Stimulated activated CD8-positive, alpha-beta memory T cell treated with anti-CD3 and anti-CD28 coated beads, Interleukin-15, amount 100 ng/mL, for 48 hours (primary cell): ENCODE data around the gene IFNL4.
A peak's percentile ranks its signal among the peaks of the same experiment; 100 is the strongest.
"Not testable (repeated sequence)": the region's sequence is repeated elsewhere in the genome, so short reads cannot be mapped to it uniquely, and the experiment has no call there.

Source experiments
- DNase-seq, 2 donors: peaks; one replicate each; pipeline ENCODE4 v3.0.0-alpha.2; 2020; ENCODE audit warnings: low read depth in 2 of 2

IFNL4 gene

DNA sequence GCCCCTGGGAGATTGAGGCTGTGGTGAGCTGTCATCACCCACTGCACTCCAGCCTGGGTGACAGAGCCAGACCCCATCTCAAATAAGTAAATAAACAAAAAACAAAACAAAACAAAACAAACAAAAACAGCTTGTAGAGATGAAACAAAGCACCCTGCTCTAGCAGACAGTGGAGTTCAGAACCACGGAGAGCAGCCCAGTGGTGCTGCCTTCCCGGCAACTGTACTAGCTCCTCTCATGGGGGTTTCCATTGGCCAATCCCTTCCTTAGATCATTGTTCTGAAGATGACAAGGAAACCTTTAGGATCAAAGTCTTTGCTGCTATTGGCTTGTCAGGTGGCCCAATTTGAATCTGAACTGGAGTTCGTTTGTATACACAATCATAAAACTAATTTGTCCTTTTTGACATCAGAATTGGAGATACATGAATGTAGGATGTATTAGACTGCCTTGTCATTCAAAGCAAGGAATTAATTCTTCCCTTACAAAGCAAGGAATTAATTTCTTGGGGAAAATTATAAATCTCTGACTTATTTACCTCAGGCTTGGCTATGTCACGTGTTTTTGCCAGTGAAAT, 24.9 kb downstream of the IFNL4 start:
- no peak for DNase-seq

DNA sequence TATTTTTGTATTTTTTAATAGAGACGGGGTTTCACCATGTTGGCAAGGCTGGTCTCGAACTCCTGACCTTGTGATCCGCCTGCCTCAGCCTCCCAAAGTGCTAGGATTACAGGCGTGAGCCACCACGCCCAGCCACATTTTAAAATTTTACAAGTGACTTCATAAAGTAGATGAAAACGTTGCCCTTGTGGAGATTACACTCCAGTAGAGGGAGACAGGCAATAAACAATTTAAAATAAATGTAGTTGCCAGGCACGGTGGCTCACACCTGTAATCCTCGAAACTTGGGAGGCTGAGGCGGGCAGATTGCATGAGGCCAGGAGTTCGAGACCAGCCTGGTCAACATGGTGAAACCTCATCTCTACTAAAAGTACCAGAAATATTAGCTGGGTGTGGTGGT, 29.5 kb downstream of the IFNL4 start:
- DNase-seq = not testable (repeated sequence)

DNA sequence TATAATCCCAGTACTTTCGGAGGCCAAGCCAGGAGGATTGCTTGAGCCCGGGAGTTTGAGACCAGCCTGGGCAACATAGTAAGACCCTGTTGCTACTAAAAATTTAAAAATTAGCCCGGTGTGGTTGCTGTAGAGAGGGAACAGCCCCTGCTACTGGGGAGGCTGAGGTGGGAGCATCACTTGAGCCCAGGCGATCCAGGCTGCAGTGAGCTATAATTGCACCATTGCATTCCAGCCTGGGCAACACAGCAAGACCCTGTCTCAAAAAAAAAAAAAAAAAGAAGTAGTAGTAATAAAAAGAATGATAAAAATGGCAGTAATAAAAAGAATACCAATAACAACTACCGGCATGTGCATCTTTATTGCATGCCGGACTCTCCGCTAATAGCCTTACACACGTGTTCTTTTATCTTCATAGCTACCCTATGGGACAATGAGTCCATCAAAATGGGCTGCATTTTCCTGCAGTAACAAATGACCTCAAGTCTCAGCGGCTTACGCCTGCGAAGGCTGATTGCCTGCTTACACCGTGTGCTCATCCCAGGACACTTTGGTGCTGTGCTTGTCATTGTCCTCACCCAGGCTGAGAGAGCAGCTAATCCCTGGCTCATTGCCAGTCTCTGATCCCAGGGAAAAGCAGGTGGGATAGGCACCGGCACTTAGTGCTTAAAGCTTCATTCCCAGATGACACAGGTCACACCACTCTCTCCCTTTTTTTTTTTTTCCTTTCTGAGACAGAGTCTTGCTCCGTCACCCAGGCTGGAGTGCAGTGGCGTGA, 30.2 kb downstream of the IFNL4 start:
- no peak for DNase-seq

DNA sequence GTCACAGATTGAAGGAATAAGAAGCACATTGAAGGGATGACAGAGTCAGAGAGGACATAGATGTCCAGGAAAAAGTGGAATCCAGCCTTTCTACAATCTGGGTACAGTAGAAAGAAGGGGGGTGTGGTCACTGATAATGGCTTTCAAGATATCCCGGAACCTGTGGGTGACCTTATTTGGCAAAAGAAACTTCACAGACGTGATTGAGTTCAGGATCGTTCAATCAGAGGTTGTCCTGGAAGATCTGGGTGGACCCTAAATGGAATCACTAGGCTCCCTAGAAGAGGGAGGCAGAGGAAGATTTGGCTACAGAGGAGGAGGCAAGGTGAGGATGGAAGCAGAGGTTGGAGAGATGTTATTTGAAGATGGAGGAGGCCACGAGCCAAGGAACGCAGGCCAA, 31.6 kb downstream of the IFNL4 start:
- no peak for DNase-seq

DNA sequence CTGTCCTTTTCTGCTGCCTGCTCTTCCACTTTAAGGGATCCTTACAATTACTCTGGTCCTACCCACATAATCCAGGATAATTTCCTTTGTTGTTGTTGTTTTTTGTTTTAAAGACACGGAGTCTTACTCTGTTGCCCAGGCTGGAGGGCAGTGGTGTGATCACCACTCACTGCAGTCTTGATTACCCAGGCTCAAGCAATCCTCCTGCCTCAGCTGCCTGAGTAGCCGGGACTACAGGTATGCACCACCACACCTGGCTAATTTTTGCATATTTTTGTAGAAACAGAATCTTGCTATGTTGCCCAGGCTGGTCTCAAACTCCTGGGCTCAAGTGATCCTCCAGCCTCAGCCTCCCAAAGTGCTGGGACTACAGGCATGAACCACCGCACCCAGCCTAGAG, 33.3 kb downstream of the IFNL4 start:
- not testable (repeated sequence) for DNase-seq

DNA sequence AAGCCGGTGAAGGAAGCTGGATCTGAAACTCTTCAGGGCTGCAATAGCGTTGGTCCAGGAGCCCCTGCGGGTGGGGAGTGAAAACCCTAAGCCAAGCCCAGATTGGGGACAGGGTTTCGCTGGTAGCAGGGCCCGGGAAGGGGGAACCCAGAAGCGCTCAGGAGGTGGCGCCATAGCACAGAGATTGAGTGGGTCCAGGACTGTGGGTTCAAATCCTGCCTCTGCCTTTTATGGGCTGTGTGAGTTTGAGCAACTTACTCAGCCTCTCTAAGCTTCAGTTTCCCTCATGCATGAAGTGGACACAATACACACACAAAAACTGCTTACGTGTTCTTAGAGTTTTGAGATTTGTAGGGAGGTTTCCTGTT, 36.3 kb downstream of the IFNL4 start:
- peak; percentile 27 to 43 for DNase-seq

DNA sequence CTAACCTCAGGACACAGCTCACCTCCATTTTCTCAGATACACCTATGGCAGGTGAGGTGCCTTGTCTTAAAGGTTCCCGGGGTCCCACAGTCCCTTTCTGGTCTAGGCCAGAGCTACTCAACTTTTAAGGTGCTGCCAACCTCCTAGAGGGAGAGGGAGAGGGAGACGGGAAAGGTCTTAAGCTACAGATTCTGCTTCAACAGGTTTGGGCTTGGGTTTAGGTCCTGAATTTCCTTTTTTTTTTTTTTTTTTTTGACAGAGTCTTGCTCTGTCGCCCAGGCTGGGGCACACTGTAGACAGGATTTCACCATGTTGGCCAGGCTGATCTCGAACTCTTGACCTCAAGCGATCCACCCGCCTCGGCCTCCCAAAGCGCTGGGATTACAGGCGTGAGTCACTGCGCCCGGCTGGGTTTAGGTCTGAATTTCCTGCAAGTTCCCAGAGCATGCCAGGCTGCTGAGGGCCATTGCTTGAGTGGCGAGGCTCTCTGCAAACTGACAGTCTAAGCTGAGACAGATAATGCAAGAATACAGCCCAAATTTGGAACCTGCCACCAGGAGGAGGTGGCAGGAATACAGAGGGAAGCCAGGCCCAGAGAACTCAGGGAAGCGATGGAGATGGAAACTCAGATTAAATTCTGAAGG, 36.8 kb downstream of the IFNL4 start:
- no peak for DNase-seq

DNA sequence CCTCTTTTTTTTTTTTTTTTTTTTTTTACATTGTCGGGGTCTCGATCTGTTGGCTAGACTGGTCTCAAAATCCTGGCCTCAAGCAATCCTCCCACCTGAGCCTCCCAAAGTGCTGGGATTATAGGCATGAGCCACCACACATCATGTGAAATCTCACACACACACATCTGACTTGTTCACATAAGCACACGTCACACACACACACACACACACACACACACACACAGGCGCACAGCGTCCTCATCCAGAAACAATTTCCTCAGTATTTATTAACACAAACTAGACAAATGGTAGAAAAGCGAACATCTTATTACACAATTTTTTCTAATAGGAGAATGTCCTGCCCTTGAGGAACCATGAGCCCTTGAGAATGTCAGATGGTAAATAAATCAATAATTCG, 39.5 kb downstream of the IFNL4 start:
- no peak for DNase-seq

DNA sequence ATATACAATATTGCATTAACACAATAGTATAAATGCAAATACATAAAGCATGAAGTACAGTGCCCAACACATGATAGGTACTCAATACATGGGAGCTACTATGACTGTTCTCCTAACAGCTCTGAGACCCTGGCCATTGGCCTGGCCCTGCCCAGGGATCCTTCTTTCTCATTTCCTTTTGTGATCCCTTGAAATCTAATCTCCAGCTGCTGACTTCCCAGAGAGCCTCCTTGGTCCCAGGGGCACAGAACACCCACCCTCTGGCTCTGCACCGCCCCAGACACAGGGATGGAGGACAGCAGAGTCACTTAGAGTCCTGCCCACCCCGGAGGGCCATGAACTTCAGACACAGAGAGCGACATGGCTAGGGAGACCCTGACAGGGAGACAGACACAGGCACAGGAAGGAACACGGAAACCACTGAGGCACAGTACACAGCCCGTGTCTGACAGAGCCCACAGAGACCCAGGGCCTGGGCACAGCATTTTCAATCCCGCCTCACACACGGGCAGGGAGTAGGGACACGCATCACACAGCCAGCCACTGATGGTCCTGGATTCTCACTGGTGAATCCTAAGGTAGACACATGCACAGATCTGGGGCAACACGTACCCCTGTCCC, 40.4 kb downstream of the IFNL4 start:
- DNase-seq = no peak

DNA sequence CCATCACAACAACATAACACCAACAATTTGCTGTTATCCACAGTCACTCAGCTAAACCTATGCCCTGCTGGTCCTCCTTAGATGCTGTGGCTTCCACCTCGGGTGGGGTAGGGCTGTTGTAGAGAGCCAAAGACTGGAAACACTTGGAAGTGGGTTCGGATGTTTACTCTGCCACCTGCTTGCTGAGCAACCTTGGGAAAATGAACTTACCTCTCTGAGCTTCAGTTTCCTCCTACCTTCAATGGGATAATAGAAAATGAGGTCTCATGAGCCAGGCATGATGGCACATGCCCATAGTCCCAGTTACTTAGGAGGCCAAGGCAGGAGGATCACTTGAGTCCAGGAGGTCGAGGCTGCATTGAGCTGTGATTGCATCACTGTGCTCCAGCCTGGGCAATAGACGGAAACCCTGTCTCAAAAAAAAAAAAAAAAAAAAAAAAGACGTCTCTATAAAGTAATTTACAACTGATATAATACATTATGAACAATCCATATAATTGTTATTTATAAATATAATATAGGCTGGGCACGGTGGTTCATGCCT, 41.3 kb downstream of the IFNL4 start:
- DNase-seq = no peak

DNA sequence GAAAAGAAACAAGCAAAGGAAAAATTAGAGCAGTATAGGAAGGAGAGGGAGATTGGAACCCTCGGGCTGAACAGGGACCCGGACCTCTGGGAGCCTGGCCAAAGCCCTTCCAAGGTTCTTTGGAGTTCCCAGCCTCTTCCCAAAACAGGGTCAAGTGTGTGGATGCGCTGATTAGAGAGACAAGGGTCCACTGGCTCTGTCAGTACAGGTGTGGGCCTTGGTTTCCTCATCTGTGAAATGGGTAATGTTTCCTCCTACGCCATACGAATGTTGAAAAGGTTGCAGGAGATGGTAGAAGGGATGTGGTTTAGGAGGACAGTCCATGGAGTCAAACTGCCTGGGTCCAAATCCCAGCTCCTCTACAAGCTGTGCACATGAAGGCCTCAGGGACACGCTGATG, 42.5 kb downstream of the IFNL4 start:
- DNase-seq = no peak

DNA sequence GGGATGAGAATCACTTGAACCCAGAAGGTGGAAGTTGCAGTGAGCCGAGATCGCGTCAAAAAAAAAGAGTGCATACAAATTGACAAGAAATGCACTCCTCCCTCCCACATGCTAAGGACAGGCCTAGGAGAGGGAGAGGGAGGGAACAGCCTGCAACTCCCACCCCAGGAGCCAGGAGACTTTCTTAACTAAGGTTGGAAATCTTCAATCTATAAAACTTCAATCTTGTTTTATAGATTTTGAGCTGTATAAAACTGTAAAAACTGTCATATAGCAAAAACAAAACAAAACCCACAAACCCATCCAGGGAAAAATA, 43.2 kb downstream of the IFNL4 start:
- no peak for DNase-seq

DNA sequence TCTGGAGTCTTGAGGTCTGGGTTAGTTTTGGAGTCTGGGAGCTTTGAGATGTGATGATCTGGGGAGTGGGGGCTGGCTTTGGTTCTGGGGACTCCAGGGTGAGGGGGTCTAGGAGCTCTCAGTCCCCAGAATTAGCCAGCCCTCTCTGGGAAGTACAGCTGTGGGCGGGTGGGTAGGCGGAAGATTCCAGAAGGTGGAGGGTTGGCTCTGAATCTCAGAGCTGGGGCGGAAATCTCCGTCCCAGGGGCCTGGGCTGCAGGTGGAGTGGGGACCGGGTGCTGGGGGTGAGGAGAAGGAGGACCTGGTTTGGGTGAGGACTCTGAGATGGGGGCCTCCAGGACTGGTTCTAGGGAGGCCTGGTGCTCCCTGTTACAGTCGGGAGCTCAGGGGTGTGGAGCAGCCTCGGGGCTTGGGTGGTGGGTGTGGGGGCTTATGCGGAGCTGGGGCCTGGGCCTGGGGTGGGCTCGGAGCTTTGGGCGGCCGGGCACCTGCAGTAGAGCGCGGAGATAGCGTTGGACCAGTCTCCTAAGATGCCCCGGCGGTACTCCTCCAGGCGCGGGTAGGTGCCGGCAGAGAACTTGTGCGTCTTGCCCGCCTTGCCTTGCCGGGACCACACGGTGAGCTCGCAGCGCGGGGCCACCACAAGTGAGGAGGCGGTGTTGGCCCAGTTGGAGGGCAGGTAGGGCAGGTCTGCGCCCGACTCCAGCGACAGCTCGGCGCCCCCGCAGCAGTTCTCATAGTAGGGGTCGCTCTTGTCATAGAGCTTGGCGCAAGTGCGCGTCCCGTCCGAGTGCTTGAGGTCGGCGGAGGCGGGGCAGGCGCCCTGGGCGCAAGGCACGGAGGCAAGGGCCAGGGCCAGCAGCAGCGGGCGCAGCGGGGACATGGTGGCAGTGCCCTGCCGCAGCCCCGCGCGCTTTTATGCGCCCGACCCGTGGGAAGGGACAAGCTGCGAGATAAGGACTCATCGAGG, 45.0 kb downstream of the IFNL4 start, which contains the start of gene SYCN:
Gene SYCN, minus strand, starts transcription at position 892 of the 970 bp plus-strand sequence. Its CDS starts 9 bp downstream, at position 883.
- DNase-seq = no peak

DNA sequence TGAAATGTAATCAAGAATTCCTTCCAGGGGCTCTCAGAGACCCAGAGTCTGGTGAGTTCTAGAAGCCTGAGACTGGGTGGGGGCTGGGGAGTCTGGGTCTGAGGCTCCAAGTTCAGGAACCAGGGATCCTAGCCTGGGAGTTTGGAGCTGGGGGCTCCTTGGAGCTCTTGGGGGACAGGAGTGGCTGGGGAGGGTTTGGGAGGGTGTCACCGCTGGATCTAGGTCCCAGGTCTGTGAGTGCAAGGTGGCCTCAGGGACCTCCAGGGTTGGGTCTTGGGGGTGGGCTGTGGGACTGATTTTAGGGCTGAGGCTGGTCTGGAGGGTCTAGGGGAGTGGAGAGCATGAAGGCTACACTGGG, 45.7 kb downstream of the IFNL4 start:
- no peak for DNase-seq

DNA sequence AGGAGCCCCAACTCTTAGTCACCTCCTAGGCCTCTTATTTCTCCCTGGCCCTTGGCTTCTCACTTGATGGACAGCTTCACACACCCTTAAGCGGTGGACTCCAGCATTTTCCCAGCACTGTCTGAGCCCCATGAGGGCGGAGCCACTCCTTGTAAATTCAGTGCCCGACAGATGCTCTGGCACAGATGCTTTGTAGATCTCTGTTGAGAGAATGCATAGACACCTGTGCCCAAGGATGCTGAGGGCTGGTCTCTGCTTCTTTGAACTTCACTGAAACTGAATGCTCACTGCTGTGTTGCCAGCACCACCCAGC, 47.9 kb downstream of the IFNL4 start:
- no peak for DNase-seq

DNA sequence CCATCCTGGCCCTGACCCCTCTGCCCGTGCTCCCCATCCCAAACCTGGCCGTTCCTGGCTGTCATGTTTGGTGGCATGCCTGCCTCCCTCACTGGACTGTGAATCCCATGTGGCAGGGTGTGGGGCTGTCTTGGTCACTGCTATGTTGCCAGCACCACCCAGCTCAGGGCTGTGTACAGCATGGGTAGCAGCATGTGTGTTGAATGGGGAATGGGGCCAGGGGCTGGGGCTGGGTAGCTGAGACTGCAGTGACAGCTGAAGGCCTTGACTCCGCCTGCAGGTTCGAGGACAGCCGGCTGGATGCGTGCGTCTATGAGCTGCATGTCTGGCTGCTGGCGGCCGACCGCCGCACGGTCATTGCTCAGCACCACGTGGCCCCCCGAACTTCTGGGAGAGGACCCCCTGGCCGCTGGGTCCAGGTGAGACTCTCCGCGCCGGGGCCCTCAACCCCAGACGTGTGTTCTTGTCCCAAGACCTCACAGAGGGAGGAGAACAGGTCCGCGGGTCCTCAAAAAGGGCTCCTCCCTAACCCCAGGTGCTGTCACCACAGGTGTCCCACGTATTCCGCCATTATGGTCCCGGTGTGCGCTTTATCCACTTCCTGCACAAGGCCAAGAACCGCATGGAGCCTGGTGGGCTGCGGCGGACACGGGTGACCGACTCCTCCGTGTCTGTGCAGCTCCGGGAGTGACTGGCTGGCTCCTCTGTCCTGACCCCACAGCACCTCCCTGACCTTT, 48.4 kb downstream of the IFNL4 start:
- no peak for DNase-seq

DNA sequence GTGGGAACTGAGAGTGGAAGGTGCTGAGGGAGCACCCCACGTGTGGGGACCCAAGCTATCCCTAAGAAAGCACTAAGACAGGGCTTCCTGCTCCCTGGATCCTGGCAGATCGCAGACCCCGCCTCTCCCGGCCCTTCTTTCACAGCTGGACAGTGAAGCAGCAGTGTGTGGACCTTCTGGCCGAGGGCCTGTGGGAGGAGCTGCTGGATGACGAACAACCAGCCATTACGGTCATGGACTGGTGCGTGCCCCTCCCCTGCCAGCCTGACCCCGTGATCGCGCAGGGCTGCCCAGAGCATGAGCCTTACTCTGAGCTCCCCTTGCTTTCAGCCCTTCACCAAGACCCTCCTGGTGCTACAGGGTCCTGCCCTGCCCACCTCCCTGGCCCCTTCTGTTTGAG, 49.6 kb downstream of the IFNL4 start:
- DNase-seq = no peak

DNA sequence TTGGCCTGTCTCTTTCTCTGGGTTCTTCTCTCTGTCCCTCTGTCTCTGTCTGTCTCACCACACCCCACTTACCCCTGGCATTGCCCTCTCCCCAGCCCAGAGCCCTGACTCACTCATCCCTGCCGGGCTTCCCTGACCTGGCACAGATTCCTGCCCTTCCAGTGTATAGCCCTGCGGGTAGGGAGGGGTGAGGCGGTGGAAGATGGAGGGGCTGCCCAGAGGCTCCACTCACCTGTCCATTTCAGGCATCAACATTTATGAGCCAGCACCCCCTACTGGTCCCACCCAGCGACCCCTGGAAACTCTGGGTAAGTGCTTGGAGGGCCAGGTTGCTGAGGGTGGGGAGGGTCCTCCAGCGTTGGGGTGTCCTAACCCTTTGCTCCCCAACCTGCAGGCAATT, 50.8 kb downstream of the IFNL4 start:
- DNase-seq = no peak

DNA sequence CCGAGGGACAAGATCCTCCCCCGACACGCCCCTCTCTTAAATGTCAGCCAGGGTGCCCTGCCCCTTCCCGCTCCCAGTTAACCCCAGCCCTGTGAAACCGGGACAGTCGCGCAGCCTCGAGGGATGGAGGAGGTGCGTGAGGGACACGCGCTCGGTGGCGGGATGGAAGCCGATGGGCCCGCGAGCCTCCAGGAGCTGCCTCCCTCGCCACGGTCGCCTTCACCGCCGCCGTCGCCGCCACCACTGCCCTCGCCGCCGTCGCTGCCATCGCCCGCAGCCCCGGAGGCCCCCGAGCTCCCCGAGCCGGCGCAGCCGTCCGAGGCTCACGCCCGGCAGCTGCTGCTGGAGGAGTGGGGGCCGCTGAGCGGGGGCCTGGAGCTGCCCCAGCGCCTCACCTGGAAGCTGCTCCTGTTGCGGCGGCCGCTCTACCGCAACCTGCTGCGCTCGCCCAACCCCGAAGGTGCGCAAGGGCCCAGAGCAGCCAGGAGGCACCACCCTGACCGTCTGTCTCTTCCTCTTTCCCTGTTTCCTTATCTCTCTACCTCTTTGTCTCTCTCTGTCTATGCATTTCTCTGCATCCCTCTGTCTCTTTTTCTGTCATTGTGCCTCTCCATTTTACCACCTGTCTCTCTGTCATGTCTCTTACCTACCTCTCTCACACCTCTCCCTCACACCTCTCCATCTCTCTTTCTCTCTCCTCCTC, 51.6 kb downstream of the IFNL4 start, which contains the start of gene NCCRP1:
Gene NCCRP1, plus strand, starts transcription at position 105 of the 703 bp plus-strand sequence. Its CDS starts 19 bp downstream, at position 124.
- no peak for DNase-seq

DNA sequence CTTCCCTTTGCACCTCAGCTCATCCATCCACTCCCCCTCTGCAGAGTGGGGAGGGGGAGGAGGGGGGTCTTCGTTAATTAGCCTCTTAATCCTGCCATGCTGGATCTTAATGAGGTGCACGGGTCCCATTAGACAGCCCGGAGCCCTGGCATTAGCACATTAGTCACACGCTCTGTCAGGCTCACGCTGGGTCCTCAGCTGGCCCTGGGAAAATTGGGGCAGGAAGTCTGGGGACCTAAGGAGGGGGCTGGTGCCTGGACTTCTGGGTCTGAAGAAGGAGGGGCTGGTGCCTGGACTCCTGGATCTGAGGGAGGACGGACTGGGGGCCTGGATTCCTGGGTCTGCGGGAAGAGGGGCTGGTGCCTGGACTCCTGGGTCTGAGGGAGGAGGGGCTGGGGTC, 52.3 kb downstream of the IFNL4 start:
- DNase-seq = no peak
